ENCODE results near the gene SLC9A9. TPM values are rescaled to one million over a fixed set of nuclear protein-coding genes. Genes with fewer than 3 reads are reported as not detected.

SLC9A9 gene
- total and polyA plus RNA-seq, 7 experiments from 2014 or later: 9.3 to 23.1 (median 16.6) TPM

DNA sequence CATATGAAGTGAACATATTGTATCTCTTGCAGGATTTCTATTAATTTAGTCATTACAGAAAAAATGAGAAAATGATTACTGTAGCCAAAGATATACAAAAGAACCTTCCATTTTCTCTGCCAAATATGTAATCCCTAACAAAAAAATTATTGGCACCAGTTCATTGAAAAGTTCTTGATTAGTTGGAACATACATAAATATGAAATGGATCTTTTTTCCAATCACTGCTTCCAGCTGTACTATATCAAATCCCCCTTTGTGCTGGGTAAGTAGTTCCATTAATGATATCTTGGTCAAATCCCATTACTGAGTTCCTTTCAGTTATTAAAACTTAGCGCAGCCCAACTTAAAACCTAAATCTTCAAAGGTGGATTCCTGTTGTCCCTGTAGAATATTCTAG lies 263.8 kb downstream of the SLC9A9 start:
- DNase-seq: no peak
- H3K27me3 Mint-ChIP-seq: no peaks in the 10 kb centered on the region
- intact Hi-C loops (cut with micrococcal nuclease): no loop called here
- Histone ChIP-seq H3K27ac (ENCODE audit: low read depth, low read length) (no peak overlapping the region), H3K36me3 (ENCODE audit: control insufficient read depth in 2 of 3, insufficient read depth in 3 of 3, low read length in 3 of 3) (no peaks in the 10 kb centered on the region), H3K9me3 (ENCODE audit: control insufficient read depth in 2 of 3, low read length in 3 of 3) (no peaks in the 10 kb centered on the region), H3K4me1 (ENCODE audit: control insufficient read depth in 2 of 2, insufficient read depth in 2 of 2, low read length in 2 of 2) (no peaks in the 10 kb centered on the region), H3K27me3 (ENCODE audit: control insufficient read depth in 2 of 2, insufficient read depth in 2 of 2, low read length in 2 of 2) (no peaks in the 10 kb centered on the region), H3K4me3 (ENCODE audit: low read length) (no peak overlapping the region)
- ChIA-PET CTCF (no interaction called here), POLR2A (no interaction called here)
- peaks cover 0 to 3% (median 0%) of the 10 kb centered on the region in 11 donors for H3K9me3 Mint-ChIP-seq
- peak overlapping the region in 3 of 9 donors; percentile 6 to 29 (median 26) for H3K27ac Mint-ChIP-seq
- H3K36me3 Mint-ChIP-seq: peaks cover 0 to 26% (median 8%) of the 10 kb centered on the region in 5 donors
- H3K4me3 Mint-ChIP-seq: no peak overlapping the region
- no peak for ATAC-seq
- H3K4me1 Mint-ChIP-seq: peaks cover 0 to 17% (median 10%) of the 10 kb centered on the region in 7 donors

DNA sequence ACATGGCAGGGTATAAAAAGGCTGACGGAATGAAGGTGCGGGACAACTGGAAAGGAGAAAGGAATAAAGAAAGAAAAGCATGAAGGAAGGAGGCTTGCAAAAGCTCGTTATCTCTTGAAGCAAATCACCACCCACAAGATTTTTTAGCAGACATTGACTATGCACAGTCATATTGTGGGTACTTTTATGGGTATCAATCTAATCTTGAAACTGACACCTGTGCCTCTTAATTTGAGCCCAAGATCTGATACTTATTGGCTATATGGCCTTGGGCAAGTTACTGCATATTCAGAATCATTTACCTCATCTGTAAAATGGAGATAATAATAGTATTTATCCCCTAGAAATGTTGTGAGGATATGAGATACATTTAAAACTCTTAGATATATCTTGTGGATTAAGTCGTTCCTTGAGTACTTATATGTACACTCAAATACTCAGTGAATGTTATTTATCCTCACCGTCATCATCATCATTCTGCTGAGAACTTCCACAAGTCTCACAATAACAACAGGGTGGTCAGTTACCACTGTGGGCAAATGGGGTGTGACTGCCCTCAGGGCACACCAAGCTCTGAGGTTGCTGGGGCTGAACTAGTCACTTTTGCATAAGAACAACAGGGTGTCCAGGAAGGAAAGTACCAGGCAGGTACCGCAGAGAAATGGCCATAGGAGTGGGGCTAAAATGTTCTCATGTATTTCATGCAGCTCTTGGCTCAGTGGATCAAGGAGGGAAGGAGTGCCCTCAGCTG lies 266.1 kb downstream of the SLC9A9 start:
- ChIA-PET POLR2A (no interaction called here), CTCF (no interaction called here)
- Mint-ChIP-seq H3K4me1 (peaks cover 0 to 15% (median 7%) of the 10 kb centered on the region in 7 donors), H3K27me3 (no peaks in the 10 kb centered on the region), H3K4me3 (no peak overlapping the region), H3K9me3 (peaks cover 0 to 2% (median 0%) of the 10 kb centered on the region in 11 donors), H3K36me3 (peaks cover 11 to 39% (median 14%) of the 10 kb centered on the region in 5 donors), H3K27ac (peak overlapping the region in 1 of 9 donors; percentile 4)
- DNase-seq (no peak), ATAC-seq (no peak)
- intact Hi-C loops (cut with micrococcal nuclease): no loop called here
- Histone ChIP-seq H3K27me3 (ENCODE audit: control insufficient read depth in 2 of 2, insufficient read depth in 2 of 2, low read length in 2 of 2) (no peaks in the 10 kb centered on the region), H3K27ac (ENCODE audit: low read depth, low read length) (no peak overlapping the region), H3K4me1 (ENCODE audit: control insufficient read depth in 2 of 2, insufficient read depth in 2 of 2, low read length in 2 of 2) (no peaks in the 10 kb centered on the region), H3K9me3 (ENCODE audit: control insufficient read depth in 2 of 3, low read length in 3 of 3) (no peaks in the 10 kb centered on the region), H3K36me3 (ENCODE audit: control insufficient read depth in 2 of 3, insufficient read depth in 3 of 3, low read length in 3 of 3) (peaks cover 0 to 8% (median 0%) of the 10 kb centered on the region in 3 experiments), H3K4me3 (ENCODE audit: low read length) (no peak overlapping the region)

DNA sequence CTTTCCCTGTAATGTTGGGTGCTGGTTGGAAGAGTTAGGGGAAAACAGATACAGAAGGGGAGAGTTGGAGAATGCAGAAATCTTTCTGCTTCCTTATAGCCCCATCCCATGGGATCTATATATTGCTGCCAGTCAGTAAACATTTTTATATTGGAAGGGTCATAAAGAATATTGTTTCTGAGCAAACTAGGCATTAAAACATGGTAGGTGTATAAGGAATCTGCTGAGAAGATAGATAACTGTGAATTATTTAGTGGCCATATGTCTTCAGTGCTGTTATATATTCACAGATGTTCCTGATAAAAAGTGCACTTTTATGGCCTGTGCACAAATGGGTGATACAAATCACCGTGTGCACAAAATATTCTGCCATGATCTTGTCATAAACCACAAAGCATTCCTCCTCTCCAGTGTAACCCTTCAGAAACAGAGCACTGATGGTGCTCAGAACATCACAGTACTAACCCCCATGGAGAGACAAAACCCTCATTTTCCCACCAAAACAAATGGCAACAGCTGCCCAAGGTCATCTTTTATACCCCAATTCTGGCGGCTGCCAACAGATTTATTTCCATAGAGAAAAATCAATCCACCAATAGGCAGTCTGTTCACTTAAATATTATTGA lies 269.3 kb downstream of the SLC9A9 start:
- Mint-ChIP-seq H3K36me3 (peaks cover 13 to 62% (median 31%) of the 10 kb centered on the region in 5 donors), H3K9me3 (peaks cover 0 to 2% (median 0%) of the 10 kb centered on the region in 11 donors), H3K4me3 (no peak overlapping the region), H3K27ac (no peak overlapping the region), H3K4me1 (no peaks in the 10 kb centered on the region), H3K27me3 (no peaks in the 10 kb centered on the region)
- H3K27ac ChIP-seq (ENCODE audit: low read depth, low read length): no peak overlapping the region
- ChIA-PET POLR2A (no interaction called here), CTCF (no interaction called here)
- ATAC-seq (no peak), DNase-seq (no peak)
- no peaks in the 10 kb centered on the region for H3K4me1 ChIP-seq (ENCODE audit: control insufficient read depth in 2 of 2, insufficient read depth in 2 of 2, low read length in 2 of 2)
- intact Hi-C loops (cut with micrococcal nuclease): no loop called here
- H3K27me3 ChIP-seq (ENCODE audit: control insufficient read depth in 2 of 2, insufficient read depth in 2 of 2, low read length in 2 of 2): no peaks in the 10 kb centered on the region
- H3K9me3 ChIP-seq (ENCODE audit: control insufficient read depth in 2 of 3, low read length in 3 of 3): no peaks in the 10 kb centered on the region
- H3K4me3 ChIP-seq (ENCODE audit: low read length): no peak overlapping the region
- H3K36me3 ChIP-seq (ENCODE audit: control insufficient read depth in 2 of 3, insufficient read depth in 3 of 3, low read length in 3 of 3): peaks cover 0 to 13% (median 0%) of the 10 kb centered on the region in 3 experiments

DNA sequence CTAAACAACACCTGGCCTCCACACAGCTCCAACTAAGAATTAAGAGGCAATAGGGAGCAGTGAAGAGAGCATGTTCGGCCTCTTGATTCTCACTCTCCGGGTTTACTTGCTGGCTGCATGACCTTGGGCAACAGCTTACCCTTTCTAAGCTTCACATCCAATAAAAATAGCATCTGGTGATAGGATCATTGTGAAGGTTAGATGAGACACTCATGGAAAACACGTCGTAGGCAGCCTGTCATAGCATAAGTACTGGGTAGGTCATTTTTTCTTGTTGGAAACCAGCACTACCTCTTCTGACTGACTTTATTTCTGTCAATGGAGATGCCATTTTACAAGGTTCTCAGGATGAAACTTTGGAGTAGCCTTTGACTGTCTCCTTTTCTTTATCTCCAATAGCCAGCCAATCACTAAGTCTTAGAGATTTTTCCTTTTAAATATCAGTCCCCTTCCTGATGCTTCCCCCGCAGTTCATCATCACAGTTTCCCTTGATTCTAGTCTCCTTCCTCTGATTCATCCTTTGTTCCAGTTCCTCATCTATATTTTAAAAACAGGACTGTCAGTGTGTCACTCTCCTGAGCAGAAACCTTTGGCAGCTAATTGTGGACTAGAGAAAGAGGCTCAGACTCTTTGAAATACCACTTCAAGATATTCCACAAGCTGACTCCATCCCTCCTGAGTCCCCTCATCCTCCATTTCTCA lies 271.5 kb downstream of the SLC9A9 start:
- H3K4me3 Mint-ChIP-seq: no peak overlapping the region
- no peak for DNase-seq
- Histone ChIP-seq H3K27me3 (ENCODE audit: control insufficient read depth in 2 of 2, insufficient read depth in 2 of 2, low read length in 2 of 2) (no peaks in the 10 kb centered on the region), H3K9me3 (ENCODE audit: control insufficient read depth in 2 of 3, low read length in 3 of 3) (no peaks in the 10 kb centered on the region), H3K36me3 (ENCODE audit: control insufficient read depth in 2 of 3, insufficient read depth in 3 of 3, low read length in 3 of 3) (peaks cover 0 to 13% (median 0%) of the 10 kb centered on the region in 3 experiments), H3K4me1 (ENCODE audit: control insufficient read depth in 2 of 2, insufficient read depth in 2 of 2, low read length in 2 of 2) (no peaks in the 10 kb centered on the region), H3K4me3 (ENCODE audit: low read length) (no peak overlapping the region), H3K27ac (ENCODE audit: low read depth, low read length) (no peak overlapping the region)
- H3K27ac Mint-ChIP-seq: no peak overlapping the region
- H3K9me3 Mint-ChIP-seq: peaks cover 0 to 2% (median 0%) of the 10 kb centered on the region in 11 donors
- intact Hi-C loops (cut with micrococcal nuclease): no loop called here
- ChIA-PET CTCF (no interaction called here), POLR2A (no interaction called here)
- ATAC-seq: no peak
- H3K27me3 Mint-ChIP-seq: no peaks in the 10 kb centered on the region
- no peaks in the 10 kb centered on the region for H3K4me1 Mint-ChIP-seq
- H3K36me3 Mint-ChIP-seq: peaks cover 14 to 63% (median 41%) of the 10 kb centered on the region in 5 donors

DNA sequence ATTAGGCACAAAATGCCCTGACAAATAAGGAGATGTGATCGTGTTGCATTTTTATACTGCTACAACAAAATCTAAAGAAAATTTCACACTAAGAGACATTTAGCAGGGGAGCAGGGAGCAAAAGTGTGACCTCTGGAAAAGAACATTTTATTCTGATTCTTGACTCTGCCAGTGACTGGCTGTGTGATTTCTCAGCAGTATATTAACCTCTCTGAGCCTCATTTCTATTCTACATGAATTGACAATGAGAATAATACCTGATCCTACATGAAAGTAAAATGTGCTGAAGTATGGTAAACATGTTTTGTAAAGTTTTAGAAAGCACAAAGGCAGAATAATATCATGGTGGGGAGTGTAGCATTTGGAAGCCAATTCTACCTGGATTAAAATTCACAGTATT lies 273.3 kb downstream of the SLC9A9 start:
- ChIA-PET CTCF (no interaction called here), POLR2A (no interaction called here)
- Histone ChIP-seq H3K4me3 (ENCODE audit: low read length) (no peak overlapping the region), H3K4me1 (ENCODE audit: control insufficient read depth in 2 of 2, insufficient read depth in 2 of 2, low read length in 2 of 2) (no peaks in the 10 kb centered on the region), H3K9me3 (ENCODE audit: control insufficient read depth in 2 of 3, low read length in 3 of 3) (no peaks in the 10 kb centered on the region), H3K27me3 (ENCODE audit: control insufficient read depth in 2 of 2, insufficient read depth in 2 of 2, low read length in 2 of 2) (no peaks in the 10 kb centered on the region), H3K36me3 (ENCODE audit: control insufficient read depth in 2 of 3, insufficient read depth in 3 of 3, low read length in 3 of 3) (peaks cover 0 to 13% (median 0%) of the 10 kb centered on the region in 3 experiments), H3K27ac (ENCODE audit: low read depth, low read length) (no peak overlapping the region)
- H3K27ac Mint-ChIP-seq: no peak overlapping the region
- H3K36me3 Mint-ChIP-seq: peaks cover 14 to 60% (median 43%) of the 10 kb centered on the region in 5 donors
- no peaks in the 10 kb centered on the region for H3K27me3 Mint-ChIP-seq
- H3K4me1 Mint-ChIP-seq: no peaks in the 10 kb centered on the region
- ATAC-seq (no peak), DNase-seq (no peak)
- peaks cover 0 to 2% (median 0%) of the 10 kb centered on the region in 11 donors for H3K9me3 Mint-ChIP-seq
- intact Hi-C loops (cut with micrococcal nuclease): no loop called here
- H3K4me3 Mint-ChIP-seq: no peak overlapping the region

DNA sequence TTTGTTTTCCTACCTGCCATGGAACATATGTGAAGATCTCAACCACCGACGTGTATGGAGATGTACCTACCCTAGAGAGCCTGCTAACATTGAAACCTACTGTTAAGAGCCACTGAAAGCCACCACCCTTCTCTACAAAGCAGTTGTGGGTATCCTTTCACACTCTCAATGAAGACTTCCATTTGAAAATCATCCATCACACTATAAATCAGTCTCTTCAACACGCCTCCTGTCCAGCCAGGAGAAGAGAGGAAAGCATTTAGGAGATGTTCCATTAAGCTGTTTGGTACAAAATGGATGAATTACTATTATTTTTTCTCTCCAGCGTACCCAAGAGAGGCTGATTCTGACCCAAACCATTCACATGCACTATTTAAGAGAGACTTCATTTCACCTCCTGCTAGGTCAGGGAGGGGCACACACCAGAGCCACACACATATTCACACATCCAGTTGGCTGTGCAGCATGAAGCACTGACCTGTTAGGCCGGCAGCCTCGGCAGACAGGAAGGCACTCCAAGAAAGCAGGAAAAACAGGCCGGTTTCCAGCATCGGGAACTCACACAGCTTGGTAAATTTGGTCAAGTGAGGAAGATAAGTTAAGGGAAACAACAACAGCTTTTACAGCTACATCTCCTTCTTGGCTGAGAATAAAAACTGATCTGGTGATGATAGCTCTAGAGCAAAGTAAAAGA lies 274.5 kb downstream of the SLC9A9 start:
- no peaks in the 10 kb centered on the region for H3K27me3 Mint-ChIP-seq
- Histone ChIP-seq H3K27ac (ENCODE audit: low read depth, low read length) (no peak overlapping the region), H3K4me1 (ENCODE audit: control insufficient read depth in 2 of 2, insufficient read depth in 2 of 2, low read length in 2 of 2) (no peaks in the 10 kb centered on the region), H3K36me3 (ENCODE audit: control insufficient read depth in 2 of 3, insufficient read depth in 3 of 3, low read length in 3 of 3) (peaks cover 0 to 12% (median 0%) of the 10 kb centered on the region in 3 experiments), H3K9me3 (ENCODE audit: control insufficient read depth in 2 of 3, low read length in 3 of 3) (no peaks in the 10 kb centered on the region), H3K27me3 (ENCODE audit: control insufficient read depth in 2 of 2, insufficient read depth in 2 of 2, low read length in 2 of 2) (no peaks in the 10 kb centered on the region), H3K4me3 (ENCODE audit: low read length) (no peak overlapping the region)
- no peaks in the 10 kb centered on the region for H3K4me1 Mint-ChIP-seq
- no peak for DNase-seq
- ATAC-seq: no peak
- intact Hi-C loops (cut with micrococcal nuclease): no loop called here
- CTCF ChIA-PET: no interaction called here
- peaks cover 14 to 61% (median 43%) of the 10 kb centered on the region in 5 donors for H3K36me3 Mint-ChIP-seq
- H3K9me3 Mint-ChIP-seq: peaks cover 0 to 2% (median 0%) of the 10 kb centered on the region in 11 donors
- H3K27ac Mint-ChIP-seq: no peak overlapping the region
- H3K4me3 Mint-ChIP-seq: no peak overlapping the region
- POLR2A ChIA-PET: no interaction called here
